ENCODE measurements around the gene GOLGA5.

GRCh38 chr14:92753250-92753649, 40.9 kb upstream of the GOLGA5 start:
- TF ChIP-seq POLR2A (IDR thresholded peaks at IDR 0.05), result no peak
- TF ChIP-seq, protein P1, sequence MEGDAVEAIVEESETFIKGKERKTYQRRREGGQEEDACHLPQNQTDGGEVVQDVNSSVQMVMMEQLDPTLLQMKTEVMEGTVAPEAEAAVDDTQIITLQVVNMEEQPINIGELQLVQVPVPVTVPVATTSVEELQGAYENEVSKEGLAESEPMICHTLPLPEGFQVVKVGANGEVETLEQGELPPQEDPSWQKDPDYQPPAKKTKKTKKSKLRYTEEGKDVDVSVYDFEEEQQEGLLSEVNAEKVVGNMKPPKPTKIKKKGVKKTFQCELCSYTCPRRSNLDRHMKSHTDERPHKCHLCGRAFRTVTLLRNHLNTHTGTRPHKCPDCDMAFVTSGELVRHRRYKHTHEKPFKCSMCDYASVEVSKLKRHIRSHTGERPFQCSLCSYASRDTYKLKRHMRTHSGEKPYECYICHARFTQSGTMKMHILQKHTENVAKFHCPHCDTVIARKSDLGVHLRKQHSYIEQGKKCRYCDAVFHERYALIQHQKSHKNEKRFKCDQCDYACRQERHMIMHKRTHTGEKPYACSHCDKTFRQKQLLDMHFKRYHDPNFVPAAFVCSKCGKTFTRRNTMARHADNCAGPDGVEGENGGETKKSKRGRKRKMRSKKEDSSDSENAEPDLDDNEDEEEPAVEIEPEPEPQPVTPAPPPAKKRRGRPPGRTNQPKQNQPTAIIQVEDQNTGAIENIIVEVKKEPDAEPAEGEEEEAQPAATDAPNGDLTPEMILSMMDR (IDR thresholded peaks at IDR 0.05), result no peak
